Urinary bladder (tissue), 4 donors: ENCODE measurements around the gene PDE4D. TPM values are rescaled to one million over a fixed set of nuclear protein-coding genes. Genes with fewer than 3 reads are reported as not detected.
A peak's percentile ranks its signal among the peaks of the same experiment; 100 is the strongest.

ENCODE experiments used
- DNase-seq: peaks from one replicate; pipeline ENCODE4 v3.0.0-alpha.2; 2015; ENCODE audit errors: extremely low spot score
- H3K27ac ChIP-seq: one replicate; pipeline ENCODE4 v1.5.1; 2013; ENCODE audit warnings: low read depth, mild to moderate bottlenecking, moderate library complexity
- H3K36me3 ChIP-seq: one replicate; pipeline ENCODE4 v1.6.1; 2013; ENCODE audit warnings: mild to moderate bottlenecking, moderate library complexity; ENCODE audit not compliant: insufficient read depth
- H3K4me1 ChIP-seq: one replicate; pipeline ENCODE4 v1.6.1; 2013; ENCODE audit warnings: mild to moderate bottlenecking, moderate library complexity; ENCODE audit not compliant: insufficient read depth
- H3K4me3 ChIP-seq: one replicate; pipeline ENCODE4 v1.5.1; 2013; ENCODE audit warnings: low read depth, low read length
- WGBS: extraction: QIAGEN DNeasy Blood & Tissue Kit; methylation state at CpG from one replicate; pipeline ENCODE4 v1.1.7; 2013; 5-methylcytosine and 5-hydroxymethylcytosine counted together
- polyA plus RNA-seq: library from polyadenylated mRNA; stranded (reverse); fragments of 200-250 nt; gene quantifications from one replicate; pipeline ENCODE4 v1.2.3, GENCODE V29; 2013
- total RNA-seq: library from RNA; depleted of rRNA; stranded (reverse); fragments of >200 nt; gene quantifications from one replicate; pipeline ENCODE4 v1.2.3, GENCODE V29; 2014
- donor health status: healthy with polysubstance abuse.
- donor health status: healthy.

PDE4D gene
- total and polyA plus RNA-seq, 2 donors = 27.3 to 253 TPM

DNA sequence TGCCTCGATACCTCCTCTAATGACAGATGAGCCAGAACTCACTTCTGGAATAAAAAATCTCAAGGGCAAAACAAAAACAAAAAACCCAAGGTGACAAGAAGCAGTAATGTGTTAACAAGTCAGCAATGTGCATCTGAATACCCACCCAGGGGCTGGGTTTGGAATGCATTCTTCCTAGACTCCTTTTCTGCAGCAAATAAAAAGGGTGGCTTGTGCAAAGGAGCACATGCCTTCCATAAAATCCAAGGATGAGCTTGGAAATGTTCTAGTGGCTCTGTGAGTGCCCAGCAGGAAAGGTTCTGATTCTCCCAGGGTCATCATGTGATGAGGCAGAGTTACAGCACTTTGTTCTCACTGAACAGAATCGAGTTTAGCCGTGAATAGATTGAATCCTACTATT, 710.8 kb downstream of the PDE4D start:
- Histone ChIP-seq H3K4me1 (no peaks in the 10 kb centered on the region), H3K36me3 (no peaks in the 10 kb centered on the region), H3K4me3 (no peak overlapping the region), H3K27ac (no peak overlapping the region)
- 93% methylated on average over 3 of the region's 3 CpGs for WGBS
- no peak for DNase-seq

DNA sequence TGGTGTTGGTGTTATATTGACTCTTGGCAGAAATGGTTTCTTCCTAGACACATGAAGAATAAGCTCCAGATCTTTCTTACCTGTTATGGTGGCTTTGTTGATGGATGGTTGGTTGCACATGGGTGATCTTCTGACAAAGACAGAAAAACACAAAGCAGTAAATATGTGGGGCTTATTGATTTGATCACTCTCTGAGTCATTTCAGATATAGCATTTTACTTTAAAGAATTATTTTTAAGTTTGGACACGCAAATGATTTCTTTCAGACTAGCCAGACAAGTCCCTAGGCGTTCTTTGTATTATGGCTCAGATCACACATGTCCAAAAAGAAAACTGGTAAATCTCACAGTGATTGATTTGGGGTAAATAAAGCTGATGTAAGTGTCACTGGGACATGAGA, 713.0 kb downstream of the PDE4D start:
- Histone ChIP-seq H3K36me3 (no peaks in the 10 kb centered on the region), H3K27ac (no peak overlapping the region), H3K4me3 (no peak overlapping the region), H3K4me1 (no peaks in the 10 kb centered on the region)
- no peak for DNase-seq
- WGBS = 96% methylated on average over 2 of the region's 2 CpGs

DNA sequence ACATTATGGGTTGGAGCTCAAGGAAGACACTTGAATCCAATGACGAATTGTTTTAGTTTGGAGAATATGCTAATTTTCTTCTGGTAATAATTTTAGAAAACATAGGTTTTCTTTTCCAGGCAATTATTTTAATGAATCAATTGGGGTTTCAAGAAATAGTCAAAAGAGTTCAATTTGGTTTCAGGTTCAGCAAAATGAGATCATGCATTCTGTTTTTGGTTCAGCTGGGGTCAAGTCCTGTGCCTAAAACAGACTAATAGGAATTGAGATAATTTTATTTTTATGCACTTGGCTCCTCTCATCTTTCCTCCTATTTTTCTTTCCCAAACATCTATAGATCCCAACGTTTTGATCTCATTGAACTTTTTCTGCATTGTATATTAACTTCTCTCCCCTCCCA, 713.8 kb downstream of the PDE4D start:
- 53% methylated on average over 2 of the region's 2 CpGs for WGBS
- H3K4me1 ChIP-seq = no peaks in the 10 kb centered on the region
- H3K36me3 ChIP-seq = no peaks in the 10 kb centered on the region
- H3K27ac ChIP-seq = no peak overlapping the region
- no peak for DNase-seq
- H3K4me3 ChIP-seq = no peak overlapping the region

DNA sequence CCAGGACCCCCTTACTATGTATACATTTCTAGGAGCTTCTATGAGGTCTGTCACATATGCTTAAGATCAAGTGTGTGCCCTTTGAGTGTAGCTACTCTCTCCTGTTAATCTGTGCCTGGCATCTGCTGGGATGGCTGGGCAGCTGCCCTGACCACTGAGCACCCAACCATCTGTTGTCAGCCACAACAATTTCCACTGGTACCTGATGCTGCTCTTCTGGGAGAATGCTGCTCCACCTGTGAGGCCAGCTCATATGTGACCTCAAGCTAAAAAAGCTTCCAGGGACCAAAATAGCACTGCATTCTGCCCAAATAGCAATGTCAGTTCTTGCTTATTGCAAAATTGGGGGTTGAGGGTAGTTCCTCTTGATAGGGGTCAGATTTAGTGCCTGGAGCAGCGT, 715.0 kb downstream of the PDE4D start:
- no peak overlapping the region for H3K4me3 ChIP-seq
- H3K27ac ChIP-seq = no peak overlapping the region
- WGBS = 90% methylated on average over 1 of the region's 1 CpG
- H3K4me1 ChIP-seq = no peaks in the 10 kb centered on the region
- DNase-seq = no peak
- no peaks in the 10 kb centered on the region for H3K36me3 ChIP-seq

DNA sequence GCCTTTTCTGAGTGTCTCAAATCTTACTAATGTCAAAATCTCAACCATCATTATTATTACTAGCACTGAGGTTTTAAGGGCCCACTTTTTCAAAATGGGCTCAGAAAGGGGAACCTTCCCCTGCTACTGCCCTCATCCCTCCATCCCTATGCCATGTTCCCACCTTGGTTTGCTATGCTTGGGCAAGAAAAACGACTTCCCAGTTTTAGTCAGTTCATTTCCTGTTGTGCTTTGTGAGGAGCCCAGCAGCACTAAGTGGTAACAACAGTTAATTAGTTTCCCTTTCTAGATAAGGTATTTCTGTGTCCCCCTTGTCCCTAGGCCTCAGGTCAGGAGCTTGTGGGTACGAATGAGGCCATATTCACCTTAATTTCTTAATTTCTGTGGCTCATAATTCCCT, 715.5 kb downstream of the PDE4D start:
- Histone ChIP-seq H3K27ac (no peak overlapping the region), H3K4me3 (no peak overlapping the region)
- WGBS = 76% methylated on average over 2 of the region's 2 CpGs

DNA sequence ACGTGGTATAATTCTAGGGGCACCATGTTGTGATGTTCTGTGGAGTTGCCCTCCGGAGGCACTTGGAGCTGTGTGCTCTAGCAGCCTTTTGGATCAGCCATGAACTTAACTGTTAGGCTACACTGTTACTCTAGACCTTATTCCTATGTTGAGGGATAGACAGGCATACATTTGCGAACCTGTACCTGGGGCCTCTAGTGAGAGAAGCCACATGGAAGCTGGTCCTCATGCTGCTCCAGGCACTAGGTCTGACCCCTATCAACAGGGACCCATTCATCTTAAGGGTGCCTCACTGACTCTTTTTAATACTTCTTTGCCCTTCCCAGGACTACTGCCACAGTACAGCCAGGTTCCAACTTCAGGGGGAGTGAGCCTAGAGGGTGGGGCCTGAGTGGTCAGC, 715.9 kb downstream of the PDE4D start:
- H3K4me1 ChIP-seq = no peaks in the 10 kb centered on the region
- WGBS = 96% methylated on average over 3 of the region's 3 CpGs
- no peak overlapping the region for H3K27ac ChIP-seq

More for the DNA sequence above, 715.5 kb downstream of the PDE4D start:
- Histone ChIP-seq H3K4me1 (no peaks in the 10 kb centered on the region), H3K36me3 (no peaks in the 10 kb centered on the region)
- no peak for DNase-seq

DNA sequence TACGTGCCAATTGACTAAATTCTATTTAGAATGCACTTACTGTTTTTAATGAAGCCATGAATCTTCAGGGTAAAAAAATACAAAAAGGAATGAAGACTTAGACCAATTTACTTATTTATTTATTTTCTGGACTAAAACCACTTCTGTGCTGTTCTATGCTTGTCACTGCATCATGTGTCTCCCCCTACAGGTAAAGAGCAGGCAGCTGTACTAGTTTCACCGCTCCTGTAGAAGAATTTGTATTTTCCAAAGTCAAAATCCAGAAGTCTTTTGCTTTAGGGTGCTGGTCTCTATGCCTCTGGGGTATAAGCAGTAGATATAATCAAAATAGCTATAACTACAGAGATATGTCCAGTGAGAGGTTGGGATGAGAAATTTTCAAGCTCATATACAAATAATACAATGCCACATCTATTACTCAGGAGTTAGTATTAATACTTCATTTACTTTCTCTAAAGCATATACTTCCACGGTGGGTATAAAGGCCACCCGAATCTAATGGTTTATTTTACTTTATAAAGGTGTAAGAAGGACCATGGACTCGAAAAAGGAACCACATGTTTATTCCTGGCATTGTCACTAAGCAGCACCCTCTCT, 719.2 kb downstream of the PDE4D start:
- peak; percentile 33 for DNase-seq
- Histone ChIP-seq H3K27ac (no peak overlapping the region), H3K4me1 (no peaks in the 10 kb centered on the region), H3K36me3 (no peaks in the 10 kb centered on the region), H3K4me3 (no peak overlapping the region)
- WGBS = 58% methylated on average over 5 of the region's 5 CpGs

More for the DNA sequence above, 715.9 kb downstream of the PDE4D start:
- no peaks in the 10 kb centered on the region for H3K36me3 ChIP-seq
- no peak overlapping the region for H3K4me3 ChIP-seq
- no peak for DNase-seq

DNA sequence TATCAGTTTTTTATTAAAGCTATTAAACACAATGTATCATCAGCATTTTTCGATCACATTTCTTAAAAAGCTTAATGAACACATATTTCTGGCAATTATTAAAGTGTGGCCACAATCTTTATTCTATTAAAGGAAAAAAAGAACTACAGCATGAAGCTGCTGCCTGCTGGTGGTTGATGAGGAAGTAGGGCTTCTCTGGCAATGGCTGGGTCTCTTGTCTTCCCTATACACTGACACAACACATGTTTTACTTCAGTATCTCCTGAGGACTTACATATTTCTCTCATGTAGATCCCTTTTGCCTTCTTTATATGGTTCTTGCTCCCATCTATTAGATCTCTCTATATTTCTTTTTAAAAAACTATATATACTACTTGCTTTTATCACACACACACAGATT, 719.9 kb downstream of the PDE4D start:
- no peaks in the 10 kb centered on the region for H3K4me1 ChIP-seq
- no peak overlapping the region for H3K27ac ChIP-seq
- no peak for DNase-seq
- 51% methylated on average over 1 of the region's 1 CpG for WGBS
- H3K4me3 ChIP-seq = no peak overlapping the region
- H3K36me3 ChIP-seq = no peaks in the 10 kb centered on the region

DNA sequence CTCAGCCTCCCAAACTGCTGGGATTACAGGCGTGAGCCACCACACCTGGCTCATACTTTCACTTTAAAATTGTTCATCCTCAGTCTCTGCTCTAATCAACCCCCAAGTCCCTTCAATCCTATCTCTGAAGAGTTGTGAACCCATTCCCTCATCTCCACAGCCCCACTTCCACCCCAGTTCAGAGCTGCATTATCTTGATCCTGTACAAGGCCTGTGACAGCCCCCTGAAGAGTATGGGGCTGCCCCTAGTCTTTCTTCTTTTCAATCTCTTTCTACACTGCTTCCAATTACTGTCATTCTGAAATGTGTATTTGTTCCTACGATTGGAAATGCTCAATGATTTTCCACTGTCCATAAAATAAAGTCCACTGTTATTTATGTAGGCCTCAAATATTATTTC, 722.4 kb downstream of the PDE4D start:
- no peak overlapping the region for H3K27ac ChIP-seq
- WGBS = 73% methylated on average over 2 of the region's 2 CpGs
- no peak overlapping the region for H3K4me3 ChIP-seq
- no peaks in the 10 kb centered on the region for H3K36me3 ChIP-seq
- DNase-seq = no peak
- H3K4me1 ChIP-seq = no peaks in the 10 kb centered on the region

DNA sequence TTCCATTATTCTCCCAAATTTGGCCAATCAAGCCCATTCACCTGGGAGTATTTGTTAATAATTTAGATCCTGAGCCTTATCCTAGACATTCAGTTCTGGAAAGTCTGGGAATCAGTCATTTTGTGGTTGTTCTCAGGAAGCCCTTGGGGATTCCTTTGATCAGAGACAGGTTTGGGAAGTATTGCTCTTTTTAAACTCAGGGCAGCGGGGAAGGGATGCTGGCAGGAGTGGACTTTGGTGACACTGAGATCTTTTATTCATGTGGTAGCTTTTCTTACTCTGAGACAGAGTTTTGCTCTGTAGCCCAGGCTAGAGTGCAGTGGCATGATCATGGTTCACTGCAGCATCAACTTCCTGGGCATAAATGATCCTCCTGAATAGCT, 723.8 kb downstream of the PDE4D start:
- Histone ChIP-seq H3K27ac (no peak overlapping the region), H3K4me1 (no peaks in the 10 kb centered on the region), H3K36me3 (no peaks in the 10 kb centered on the region), H3K4me3 (no peak overlapping the region)
- 100% methylated on average over 1 of the region's 1 CpG for WGBS
- DNase-seq = no peak

DNA sequence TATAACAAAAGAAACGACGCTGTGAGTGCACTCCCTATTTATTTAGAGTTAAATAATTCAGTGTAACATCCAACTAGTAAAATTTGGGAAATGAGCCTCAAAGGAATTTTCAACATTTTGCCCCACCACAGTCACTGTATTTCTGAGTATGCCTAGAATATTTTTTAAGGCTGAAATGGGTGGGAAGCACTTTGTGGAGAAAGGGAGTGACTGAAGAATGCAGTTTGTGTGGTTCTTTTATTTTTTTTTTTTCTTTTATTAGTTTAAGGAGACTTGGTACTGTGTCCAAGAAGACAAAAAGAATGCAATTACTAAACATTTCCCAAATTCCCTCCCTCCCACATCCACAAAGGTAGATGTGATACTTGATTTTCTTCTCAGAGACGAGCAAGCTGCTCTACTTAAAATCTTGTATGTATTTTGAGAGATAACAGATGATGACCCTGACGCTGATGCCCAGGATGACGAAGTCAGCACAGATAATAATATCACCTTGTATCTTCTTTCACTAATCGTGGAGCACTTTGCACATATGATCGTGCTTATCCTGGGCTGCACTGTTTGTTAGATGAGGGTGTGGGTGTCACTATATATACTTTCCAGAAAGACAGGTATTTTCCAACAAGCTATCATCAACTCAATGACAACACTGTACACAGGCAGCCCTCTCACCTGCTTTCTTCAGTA, 724.3 kb downstream of the PDE4D start:
- peak; percentile 31 for DNase-seq
- no peak overlapping the region for H3K4me3 ChIP-seq
- H3K27ac ChIP-seq = no peak overlapping the region
- H3K36me3 ChIP-seq = no peaks in the 10 kb centered on the region
- H3K4me1 ChIP-seq = no peaks in the 10 kb centered on the region
- 59% methylated on average over 7 of the region's 7 CpGs for WGBS

DNA sequence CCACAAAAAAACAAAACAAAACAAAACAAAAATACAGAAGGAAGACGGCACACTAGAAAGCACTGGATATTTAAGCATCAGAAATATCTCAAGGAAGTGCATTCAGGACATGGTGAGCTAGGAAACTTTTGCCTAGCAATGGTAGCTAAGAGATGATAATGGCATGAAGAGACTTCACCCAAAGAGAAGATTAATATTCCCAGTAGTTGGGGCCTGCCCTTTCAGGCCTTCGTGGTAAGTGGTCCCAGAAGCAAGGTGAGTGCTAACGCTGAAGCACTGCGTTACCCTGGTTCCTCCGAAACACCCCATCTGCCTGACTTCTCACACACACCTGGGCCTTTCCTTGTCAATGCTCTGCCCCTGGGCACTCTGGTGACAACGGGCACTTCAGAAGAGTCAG, 725.5 kb downstream of the PDE4D start:
- Histone ChIP-seq H3K4me1 (no peaks in the 10 kb centered on the region), H3K4me3 (no peak overlapping the region)
- WGBS = 93% methylated on average over 6 of the region's 6 CpGs

DNA sequence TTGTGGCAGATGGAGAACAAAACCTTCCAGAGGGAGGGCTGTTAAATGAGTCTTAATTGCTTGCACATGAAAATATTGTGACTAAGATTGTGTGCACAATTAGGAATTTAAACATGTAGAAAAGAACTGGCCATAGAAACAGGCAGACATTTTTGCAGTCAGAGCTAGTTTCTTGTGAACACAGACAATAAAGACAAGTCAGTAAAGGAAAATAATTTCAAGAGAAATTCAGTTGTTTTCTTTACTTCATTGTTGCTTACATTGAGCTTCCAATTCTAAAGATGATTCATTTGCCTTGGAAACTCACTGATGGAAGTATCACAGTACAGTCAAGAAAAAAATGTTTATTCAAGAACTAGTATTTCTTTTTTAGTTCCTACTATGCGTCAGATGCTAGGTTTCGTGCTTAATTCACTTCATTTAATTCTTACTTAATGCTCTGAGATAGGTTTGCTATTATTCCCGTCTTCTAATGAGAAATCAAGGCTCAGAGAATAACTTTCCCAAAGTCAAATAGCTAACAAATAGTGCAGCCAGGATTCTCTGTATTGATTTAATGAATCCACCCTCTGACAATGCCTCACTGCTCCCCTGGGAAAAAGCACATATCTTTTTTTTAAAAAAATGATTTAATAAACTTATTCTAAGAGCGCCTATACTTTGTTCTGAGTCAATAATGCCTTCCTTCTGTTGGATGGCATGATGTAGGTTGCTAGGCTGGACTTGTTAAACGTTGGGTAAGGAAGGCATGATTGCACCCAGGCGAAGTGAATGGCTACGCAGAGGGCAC, 729.3 kb downstream of the PDE4D start:
- H3K4me3 ChIP-seq = no peak overlapping the region
- H3K4me1 ChIP-seq = no peaks in the 10 kb centered on the region
- H3K27ac ChIP-seq = no peak overlapping the region
- no peaks in the 10 kb centered on the region for H3K36me3 ChIP-seq
- WGBS = 81% methylated on average over 7 of the region's 7 CpGs
- no peak for DNase-seq

More for the DNA sequence above, 725.5 kb downstream of the PDE4D start:
- no peak overlapping the region for H3K27ac ChIP-seq
- no peak for DNase-seq
- H3K36me3 ChIP-seq = no peaks in the 10 kb centered on the region
